ENCODE data around the gene CZIB.
A peak's percentile ranks its signal among the peaks of the same experiment; 100 is the strongest.

GRCh38 chr1:53176452-53177208, 43.8 kb downstream of the CZIB start:
- TF ChIP-seq, protein P1, sequence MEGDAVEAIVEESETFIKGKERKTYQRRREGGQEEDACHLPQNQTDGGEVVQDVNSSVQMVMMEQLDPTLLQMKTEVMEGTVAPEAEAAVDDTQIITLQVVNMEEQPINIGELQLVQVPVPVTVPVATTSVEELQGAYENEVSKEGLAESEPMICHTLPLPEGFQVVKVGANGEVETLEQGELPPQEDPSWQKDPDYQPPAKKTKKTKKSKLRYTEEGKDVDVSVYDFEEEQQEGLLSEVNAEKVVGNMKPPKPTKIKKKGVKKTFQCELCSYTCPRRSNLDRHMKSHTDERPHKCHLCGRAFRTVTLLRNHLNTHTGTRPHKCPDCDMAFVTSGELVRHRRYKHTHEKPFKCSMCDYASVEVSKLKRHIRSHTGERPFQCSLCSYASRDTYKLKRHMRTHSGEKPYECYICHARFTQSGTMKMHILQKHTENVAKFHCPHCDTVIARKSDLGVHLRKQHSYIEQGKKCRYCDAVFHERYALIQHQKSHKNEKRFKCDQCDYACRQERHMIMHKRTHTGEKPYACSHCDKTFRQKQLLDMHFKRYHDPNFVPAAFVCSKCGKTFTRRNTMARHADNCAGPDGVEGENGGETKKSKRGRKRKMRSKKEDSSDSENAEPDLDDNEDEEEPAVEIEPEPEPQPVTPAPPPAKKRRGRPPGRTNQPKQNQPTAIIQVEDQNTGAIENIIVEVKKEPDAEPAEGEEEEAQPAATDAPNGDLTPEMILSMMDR (IDR thresholded peaks at IDR 0.05), result peak; percentile 52
- TF ChIP-seq SREBF2 (IDR thresholded peaks at IDR 0.05) (no peak), POLR2A (IDR thresholded peaks at IDR 0.05; ENCODE audit: low read length) (no peak), EHMT2 (IDR thresholded peaks at IDR 0.05; ENCODE audit: low read depth) (no peak), MYC (IDR thresholded peaks at IDR 0.05; ENCODE audit: borderline replicate concordance, low read length) (no peak), BHLHE40 (IDR thresholded peaks at IDR 0.05; ENCODE audit: low read depth, low read length) (no peak), GATA3 (IDR thresholded peaks at IDR 0.05; ENCODE audit: borderline replicate concordance) (peak; percentile 51; the same call in 1 of the 2 replicates), KDM5A (IDR thresholded peaks at IDR 0.05) (no peak), RAD21 (conservative IDR thresholded peaks at IDR 0.05 in 1 of 2, IDR thresholded peaks at IDR 0.05 in 1 of 2) (peak; percentile 76 to 84), MAX (IDR thresholded peaks at IDR 0.05) (no peak), SMC3 (IDR thresholded peaks at IDR 0.05) (peak; percentile 58), CEBPB (IDR thresholded peaks at IDR 0.05) (0 out of 4 replicates have a peak, but pooled peaks of 1 of the 2 experiments have one; percentile 19), EP300 (IDR thresholded peaks at IDR 0.05) (no peak)

Measured in A549 (cell line).